Activated naive CD4-positive, alpha-beta T cell treated with anti-CD3 and anti-CD28 coated beads, Interleukin-2, amount 50 U/mL, for 24 hours (primary cell): Measurements from ENCODE around the gene FMNL2.

Source experiments
- H3K27ac Mint-ChIP-seq: one replicate; pipeline ENCODE4 v1.8.0; 2021; ENCODE audit warnings: mild to moderate bottlenecking, mixed read lengths
- H3K27me3 Mint-ChIP-seq: one replicate; pipeline ENCODE4 v1.8.0; 2021; ENCODE audit warnings: mixed read lengths
- H3K36me3 Mint-ChIP-seq: one replicate; pipeline ENCODE4 v1.8.0; 2021; ENCODE audit warnings: mixed read lengths
- H3K4me1 Mint-ChIP-seq: one replicate; pipeline ENCODE4 v1.8.0; 2021; ENCODE audit warnings: mixed read lengths
- H3K4me3 Mint-ChIP-seq: one replicate; pipeline ENCODE4 v1.8.0; 2021; ENCODE audit warnings: mild to moderate bottlenecking, mixed read lengths
- H3K9me3 Mint-ChIP-seq: one replicate; pipeline ENCODE4 v1.8.0; 2021; ENCODE audit warnings: mixed read lengths

Gene FMNL2

GRCh38 chr2:152565884-152566727 is 231.1 kb downstream of the FMNL2 start:
- Mint-ChIP-seq H3K27ac (no peak overlapping the region), H3K27me3 (peaks cover 1% of the 10 kb centered on the region), H3K9me3 (no peaks in the 10 kb centered on the region), H3K4me1 (no peaks in the 10 kb centered on the region), H3K4me3 (no peak overlapping the region), H3K36me3 (no peaks in the 10 kb centered on the region)

- no peak overlapping the region for H3K27ac Mint-ChIP-seq
- H3K27me3 Mint-ChIP-seq: peaks cover 1% of the 10 kb centered on the region
- H3K4me1 Mint-ChIP-seq: no peaks in the 10 kb centered on the region
- no peaks in the 10 kb centered on the region for H3K36me3 Mint-ChIP-seq
- no peak overlapping the region for H3K4me3 Mint-ChIP-seq
- no peaks in the 10 kb centered on the region for H3K9me3 Mint-ChIP-seq
These were observed 231.7 kb downstream of the FMNL2 start for GRCh38 chr2:152566728-152567069.

DNA sequence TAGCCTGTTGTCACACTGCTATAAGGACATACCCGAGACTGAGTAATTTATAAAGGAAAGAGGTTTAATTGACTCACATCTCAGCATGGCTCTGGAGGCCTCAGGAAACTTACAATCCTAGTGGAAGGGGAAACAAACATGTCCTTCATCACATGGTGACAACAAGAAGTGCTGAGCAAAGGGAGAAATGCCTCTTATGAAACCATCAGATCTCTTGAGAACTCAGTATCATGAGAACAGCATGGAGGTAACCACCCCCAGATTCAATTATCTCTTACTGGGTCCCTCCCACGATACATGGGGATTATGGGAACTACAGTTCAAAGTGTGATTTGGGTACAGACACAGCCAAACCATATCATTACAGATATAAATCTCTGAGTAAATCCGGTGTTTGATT is 233.6 kb downstream of the FMNL2 start:
- Mint-ChIP-seq H3K4me3 (no peak overlapping the region), H3K9me3 (no peaks in the 10 kb centered on the region), H3K27ac (no peak overlapping the region), H3K4me1 (peaks cover 7% of the 10 kb centered on the region), H3K27me3 (peaks cover 3% of the 10 kb centered on the region), H3K36me3 (no peaks in the 10 kb centered on the region)

DNA sequence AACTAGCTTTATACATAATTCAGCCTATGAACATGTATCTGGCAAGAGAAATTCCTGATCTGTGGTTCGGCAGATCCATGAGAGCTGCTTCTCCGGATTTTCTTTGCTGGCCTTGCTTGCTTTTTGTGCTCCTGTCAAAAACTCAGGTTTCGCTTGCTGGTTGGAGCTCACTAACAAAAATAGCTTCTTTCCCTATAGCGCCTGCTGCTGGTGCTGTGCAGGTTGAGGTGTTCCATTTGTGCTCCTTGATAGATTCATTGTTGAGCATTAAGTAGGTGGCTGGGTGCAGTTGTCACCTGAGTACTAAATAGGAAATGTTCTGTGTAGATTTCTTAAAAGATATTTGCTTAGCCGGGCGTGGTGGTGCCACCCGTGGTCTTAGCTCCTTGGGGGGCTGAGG is 234.2 kb downstream of the FMNL2 start:
- Mint-ChIP-seq H3K4me1 (peaks cover 8% of the 10 kb centered on the region), H3K36me3 (no peaks in the 10 kb centered on the region), H3K9me3 (no peaks in the 10 kb centered on the region), H3K27ac (no peak overlapping the region), H3K4me3 (no peak overlapping the region), H3K27me3 (peaks cover 3% of the 10 kb centered on the region)

- Mint-ChIP-seq H3K4me1 (peaks cover 8% of the 10 kb centered on the region), H3K27ac (no peak overlapping the region), H3K9me3 (no peaks in the 10 kb centered on the region), H3K4me3 (no peak overlapping the region), H3K36me3 (no peaks in the 10 kb centered on the region), H3K27me3 (peaks cover 6% of the 10 kb centered on the region)
These were observed 236.2 kb downstream of the FMNL2 start for GRCh38 chr2:152571048-152571766.

DNA sequence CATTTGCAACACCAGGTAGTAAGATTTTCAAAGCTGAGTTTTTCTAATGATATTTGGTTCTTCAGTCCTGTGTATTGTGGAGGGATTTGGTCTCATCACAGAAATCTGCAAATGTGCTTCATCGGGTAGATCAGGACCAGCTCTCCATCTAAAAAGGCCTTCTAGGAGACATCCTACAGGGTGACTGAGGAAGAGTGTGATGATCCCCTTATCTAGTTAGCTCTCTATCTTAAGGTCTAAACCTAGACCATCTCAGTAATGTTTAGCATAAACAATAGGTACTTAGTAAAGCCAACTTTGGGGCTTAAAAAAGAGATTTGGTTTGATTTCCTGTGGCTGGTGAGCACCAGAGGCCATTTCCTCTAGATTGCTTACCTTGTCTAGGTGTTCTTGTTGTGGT is 237.1 kb downstream of the FMNL2 start:
- Mint-ChIP-seq H3K4me3 (no peak overlapping the region), H3K9me3 (no peaks in the 10 kb centered on the region), H3K27ac (no peak overlapping the region), H3K36me3 (no peaks in the 10 kb centered on the region), H3K4me1 (peaks cover 8% of the 10 kb centered on the region), H3K27me3 (peaks cover 4% of the 10 kb centered on the region)

GRCh38 chr2:152573168-152573567 is 238.2 kb downstream of the FMNL2 start:
- Mint-ChIP-seq H3K4me1 (peaks cover 8% of the 10 kb centered on the region), H3K27me3 (peaks cover 4% of the 10 kb centered on the region), H3K9me3 (no peaks in the 10 kb centered on the region), H3K36me3 (no peaks in the 10 kb centered on the region), H3K27ac (peak overlapping the region; percentile 71), H3K4me3 (no peak overlapping the region)

GRCh38 chr2:152577579-152577978 is 242.6 kb downstream of the FMNL2 start:
- Mint-ChIP-seq H3K36me3 (no peaks in the 10 kb centered on the region), H3K4me3 (no peak overlapping the region), H3K9me3 (no peaks in the 10 kb centered on the region), H3K4me1 (peaks cover 8% of the 10 kb centered on the region), H3K27ac (no peak overlapping the region), H3K27me3 (peaks cover 6% of the 10 kb centered on the region)

- Mint-ChIP-seq H3K36me3 (no peaks in the 10 kb centered on the region), H3K4me1 (no peaks in the 10 kb centered on the region), H3K9me3 (no peaks in the 10 kb centered on the region), H3K4me3 (no peak overlapping the region), H3K27ac (no peak overlapping the region), H3K27me3 (peaks cover 4% of the 10 kb centered on the region)
These were observed 243.6 kb downstream of the FMNL2 start for GRCh38 chr2:152578573-152578972.

DNA sequence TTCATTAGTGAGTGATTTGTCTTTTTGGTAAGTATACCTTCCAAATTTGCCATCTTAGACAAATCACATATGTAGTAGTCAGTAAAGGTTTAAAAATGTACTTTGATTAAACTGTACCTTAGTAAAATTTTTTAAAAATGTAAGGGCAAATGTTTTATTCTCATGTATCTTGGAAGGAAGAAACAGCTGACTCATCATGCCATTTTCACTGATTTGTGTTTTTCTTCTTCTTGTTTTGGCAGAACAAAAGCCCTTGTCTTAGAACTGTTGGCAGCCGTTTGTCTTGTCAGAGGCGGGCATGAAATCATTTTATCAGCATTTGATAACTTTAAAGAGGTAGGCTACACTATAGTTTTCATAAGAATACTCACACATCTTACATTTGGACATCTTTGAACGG is 245.7 kb downstream of the FMNL2 start:
- no peaks in the 10 kb centered on the region for H3K9me3 Mint-ChIP-seq
- H3K27ac Mint-ChIP-seq: no peak overlapping the region
- H3K4me3 Mint-ChIP-seq: no peak overlapping the region
- peaks cover 9% of the 10 kb centered on the region for H3K27me3 Mint-ChIP-seq
- no peaks in the 10 kb centered on the region for H3K36me3 Mint-ChIP-seq
- no peaks in the 10 kb centered on the region for H3K4me1 Mint-ChIP-seq

- H3K9me3 Mint-ChIP-seq: no peaks in the 10 kb centered on the region
- H3K36me3 Mint-ChIP-seq: no peaks in the 10 kb centered on the region
- H3K4me1 Mint-ChIP-seq: no peaks in the 10 kb centered on the region
- no peak overlapping the region for H3K27ac Mint-ChIP-seq
- H3K4me3 Mint-ChIP-seq: no peak overlapping the region
- H3K27me3 Mint-ChIP-seq: peaks cover 9% of the 10 kb centered on the region
These were observed 246.4 kb downstream of the FMNL2 start for GRCh38 chr2:152581360-152581759.

- Mint-ChIP-seq H3K27ac (no peak overlapping the region), H3K27me3 (peaks cover 11% of the 10 kb centered on the region), H3K36me3 (no peaks in the 10 kb centered on the region), H3K4me3 (no peak overlapping the region), H3K4me1 (no peaks in the 10 kb centered on the region), H3K9me3 (no peaks in the 10 kb centered on the region)
These were observed 247.1 kb downstream of the FMNL2 start for GRCh38 chr2:152582081-152582480.

DNA sequence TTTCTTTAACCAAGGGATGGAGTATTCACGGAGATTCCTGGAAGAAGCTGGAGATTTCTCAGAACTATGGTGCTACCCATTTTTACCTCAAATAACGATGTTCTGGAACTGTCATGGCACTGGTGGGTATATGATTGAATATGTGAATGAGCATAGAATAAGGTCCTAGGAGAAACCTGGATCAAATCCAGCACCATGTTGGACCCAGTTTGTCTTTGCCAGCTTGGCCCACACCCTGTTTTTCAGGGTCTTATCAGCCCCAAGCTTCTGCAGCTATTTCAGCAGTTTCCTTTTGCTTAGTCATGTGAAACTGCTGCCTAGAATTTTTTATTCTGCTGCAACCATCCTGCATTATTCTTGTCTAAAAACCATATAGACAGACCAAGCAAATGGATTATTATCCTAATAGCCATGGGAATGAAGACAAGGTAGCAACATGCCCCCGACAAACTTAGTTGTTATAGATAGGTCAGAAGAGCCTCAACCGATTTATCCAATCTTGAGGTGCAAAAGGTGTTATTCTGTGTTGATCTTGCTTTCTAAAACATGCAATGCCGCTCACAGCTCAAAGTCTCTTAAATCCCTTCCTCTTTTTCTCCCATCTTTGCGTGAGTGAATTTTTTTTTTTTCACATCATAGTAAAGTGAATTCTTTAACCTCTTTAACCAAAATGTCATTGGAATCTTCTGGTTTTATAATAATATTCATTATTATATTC is 248.7 kb downstream of the FMNL2 start:
- no peaks in the 10 kb centered on the region for H3K36me3 Mint-ChIP-seq
- no peaks in the 10 kb centered on the region for H3K9me3 Mint-ChIP-seq
- H3K4me3 Mint-ChIP-seq: no peak overlapping the region
- H3K27me3 Mint-ChIP-seq: peaks cover 13% of the 10 kb centered on the region
- no peak overlapping the region for H3K27ac Mint-ChIP-seq
- H3K4me1 Mint-ChIP-seq: no peaks in the 10 kb centered on the region

DNA sequence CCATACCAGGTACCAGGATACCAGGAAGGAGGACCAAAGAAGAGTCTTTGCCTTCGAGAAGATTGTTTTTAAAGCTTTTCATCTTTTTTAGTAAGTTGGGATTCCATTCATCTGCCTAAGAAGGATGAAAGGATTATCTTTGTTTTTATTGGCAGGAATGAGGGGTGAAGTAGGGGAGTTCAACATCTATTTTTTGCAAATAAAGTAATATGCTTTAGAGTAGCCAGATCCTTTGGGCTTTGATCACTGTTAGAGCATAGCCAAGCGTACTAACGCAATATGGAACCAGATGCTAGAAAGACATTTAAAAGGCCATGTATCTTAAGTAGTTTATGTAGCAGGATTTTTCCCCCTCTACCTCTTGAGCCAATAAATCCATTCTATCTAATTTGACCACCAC is 249.3 kb downstream of the FMNL2 start:
- no peaks in the 10 kb centered on the region for H3K4me1 Mint-ChIP-seq
- peaks cover 13% of the 10 kb centered on the region for H3K27me3 Mint-ChIP-seq
- H3K9me3 Mint-ChIP-seq: no peaks in the 10 kb centered on the region
- H3K27ac Mint-ChIP-seq: no peak overlapping the region
- no peak overlapping the region for H3K4me3 Mint-ChIP-seq
- H3K36me3 Mint-ChIP-seq: no peaks in the 10 kb centered on the region

DNA sequence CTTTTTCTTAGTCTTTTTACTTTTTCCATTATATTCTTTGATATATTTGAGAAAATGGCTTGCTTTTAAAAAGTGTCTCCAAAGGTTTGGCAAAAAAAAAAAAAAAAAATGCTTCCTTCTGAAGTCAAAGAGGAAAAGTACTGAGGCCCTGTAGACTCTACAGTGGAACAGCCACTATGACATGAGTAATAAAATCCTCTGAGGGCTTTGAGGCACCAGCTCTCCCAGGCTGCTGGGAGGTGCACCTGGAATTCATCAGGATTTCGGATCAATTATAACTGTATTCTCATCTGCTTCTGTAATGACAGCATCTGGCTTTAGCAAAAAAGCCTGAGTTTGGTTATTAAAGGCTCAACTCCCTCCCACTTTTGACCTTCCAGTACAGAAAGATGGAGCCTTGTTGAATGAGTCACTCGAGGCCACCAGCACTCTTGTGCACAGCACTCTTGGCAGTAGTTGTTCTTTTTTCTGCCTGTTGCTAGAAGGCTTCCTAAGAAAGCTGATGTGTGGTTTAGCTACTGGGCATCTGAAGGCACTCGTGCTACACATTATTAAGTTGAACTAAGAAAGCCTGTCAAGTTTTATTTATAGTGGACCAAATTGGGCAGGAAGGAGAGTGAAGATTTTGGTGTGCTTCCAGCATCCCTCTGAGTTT is 251.0 kb downstream of the FMNL2 start:
- no peak overlapping the region for H3K4me3 Mint-ChIP-seq
- no peak overlapping the region for H3K27ac Mint-ChIP-seq
- H3K27me3 Mint-ChIP-seq: peaks cover 13% of the 10 kb centered on the region
- no peaks in the 10 kb centered on the region for H3K36me3 Mint-ChIP-seq
- no peaks in the 10 kb centered on the region for H3K4me1 Mint-ChIP-seq
- H3K9me3 Mint-ChIP-seq: no peaks in the 10 kb centered on the region
